Measurements from ENCODE around the gene ALDH1L1. TPM values are rescaled to one million over a fixed set of nuclear protein-coding genes. Genes with fewer than 3 reads are reported as not detected.

Gene ALDH1L1
- total RNA-seq, 1 donor from 2014 or later: 1.0 TPM

DNA sequence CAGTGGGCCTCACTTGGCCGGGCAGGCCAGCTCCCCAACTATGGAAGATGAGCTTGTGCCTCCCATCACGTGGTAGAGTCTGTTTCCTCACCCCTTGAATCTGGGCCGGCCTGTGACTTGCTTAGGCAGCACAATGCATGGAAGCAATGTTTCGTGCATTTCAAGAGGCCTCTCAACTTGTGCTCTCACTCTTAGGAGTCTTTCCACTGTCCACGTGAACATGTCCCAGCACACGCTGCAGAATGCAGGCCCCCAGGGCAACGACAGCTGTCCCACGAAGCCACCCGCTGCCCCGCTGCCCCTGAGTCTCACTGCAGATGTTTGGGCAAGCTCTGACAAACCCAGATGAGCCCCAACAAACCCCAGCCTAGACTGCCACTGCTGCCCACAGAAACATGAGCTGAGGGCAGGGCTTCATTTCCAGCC, 69.2 kb downstream of the ALDH1L1 start:
- Mint-ChIP-seq H3K4me3 (no peak overlapping the region), H3K36me3 (no peaks in the 10 kb centered on the region), H3K4me1 (no peaks in the 10 kb centered on the region), H3K27me3 (ENCODE audit: low read depth) (no peaks in the 10 kb centered on the region), H3K27ac (no peak overlapping the region), H3K9me3 (no peaks in the 10 kb centered on the region)
- DNase-seq (ENCODE audit: low spot score in 2 of 2, unreplicated experiment in 2 of 2): peak in 1 of 2 experiments; percentile 16
- no peak for TF ChIP-seq CTCF (IDR thresholded peaks at IDR 0.05; ENCODE audit: unreplicated experiment)

DNA sequence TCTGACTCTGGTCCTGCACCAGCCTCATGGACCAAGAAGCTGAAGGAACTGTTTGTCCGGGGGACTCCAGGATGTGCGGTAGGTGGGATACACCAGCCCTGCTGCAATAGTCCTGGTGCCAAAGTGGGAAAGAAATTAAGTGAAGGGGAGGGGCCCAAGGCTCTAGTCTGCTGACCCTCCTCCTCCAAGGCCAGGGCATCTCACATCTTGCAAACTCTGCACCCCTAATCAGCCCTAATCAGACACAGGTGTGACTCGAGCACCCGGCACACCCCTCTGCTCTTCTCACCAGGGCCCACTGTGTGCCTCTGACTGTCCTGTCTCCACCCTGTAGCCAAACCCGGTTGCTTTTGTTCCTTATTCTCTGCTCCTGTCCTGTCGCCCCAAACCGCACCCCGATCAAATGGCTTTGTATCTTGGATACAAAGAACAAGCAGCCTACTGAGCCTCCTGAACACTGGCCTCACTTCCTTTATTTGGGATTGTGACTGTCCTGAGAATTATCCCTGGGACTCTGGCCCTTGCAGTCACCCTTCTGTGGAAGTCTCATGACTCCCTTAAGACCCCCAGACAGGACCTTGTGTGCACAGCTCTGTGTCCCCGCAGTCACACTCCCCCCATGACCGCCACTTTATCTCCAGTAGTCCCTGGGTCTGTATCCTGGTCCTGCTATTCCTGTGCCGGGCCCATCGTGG, 69.8 kb downstream of the ALDH1L1 start:
- H3K9me3 Mint-ChIP-seq: no peaks in the 10 kb centered on the region
- H3K36me3 Mint-ChIP-seq: no peaks in the 10 kb centered on the region
- DNase-seq (ENCODE audit: low spot score in 2 of 2, unreplicated experiment in 2 of 2): peak in 1 of 2 experiments; percentile 30

GRCh38 chr3:126109880-126110235, 70.5 kb downstream of the ALDH1L1 start:
- no peaks in the 10 kb centered on the region for H3K4me1 Mint-ChIP-seq
- no peaks in the 10 kb centered on the region for H3K9me3 Mint-ChIP-seq
- no peaks in the 10 kb centered on the region for H3K27me3 Mint-ChIP-seq (ENCODE audit: low read depth)
- H3K36me3 Mint-ChIP-seq: no peaks in the 10 kb centered on the region
- H3K27ac Mint-ChIP-seq: no peak overlapping the region
- peak in 1 of 2 experiments; percentile 9 for DNase-seq (ENCODE audit: low spot score in 2 of 2, unreplicated experiment in 2 of 2)
- TF ChIP-seq CTCF (IDR thresholded peaks at IDR 0.05; ENCODE audit: unreplicated experiment): no peak
- no peak overlapping the region for H3K4me3 Mint-ChIP-seq

More for the DNA sequence above, 69.8 kb downstream of the ALDH1L1 start:
- TF ChIP-seq CTCF (IDR thresholded peaks at IDR 0.05; ENCODE audit: unreplicated experiment): no peak
- H3K27ac Mint-ChIP-seq: no peak overlapping the region
- no peaks in the 10 kb centered on the region for H3K27me3 Mint-ChIP-seq (ENCODE audit: low read depth)
- no peak overlapping the region for H3K4me3 Mint-ChIP-seq
- no peaks in the 10 kb centered on the region for H3K4me1 Mint-ChIP-seq

GRCh38 chr3:126109146-126109879, 71.1 kb downstream of the ALDH1L1 start:
- Mint-ChIP-seq H3K36me3 (no peaks in the 10 kb centered on the region), H3K4me3 (no peak overlapping the region), H3K27me3 (ENCODE audit: low read depth) (no peaks in the 10 kb centered on the region), H3K4me1 (no peaks in the 10 kb centered on the region), H3K9me3 (no peaks in the 10 kb centered on the region), H3K27ac (no peak overlapping the region)
- TF ChIP-seq CTCF (IDR thresholded peaks at IDR 0.05; ENCODE audit: unreplicated experiment): no peak
- peak in 1 of 2 experiments; percentile 31 for DNase-seq (ENCODE audit: low spot score in 2 of 2, unreplicated experiment in 2 of 2)

- Mint-ChIP-seq H3K9me3 (no peaks in the 10 kb centered on the region), H3K4me1 (no peaks in the 10 kb centered on the region), H3K27ac (no peak overlapping the region), H3K27me3 (ENCODE audit: low read depth) (no peaks in the 10 kb centered on the region), H3K36me3 (no peaks in the 10 kb centered on the region), H3K4me3 (no peak overlapping the region)
- peak in 1 of 2 experiments; percentile 9 for DNase-seq (ENCODE audit: low spot score in 2 of 2, unreplicated experiment in 2 of 2)
- no peak for TF ChIP-seq CTCF (IDR thresholded peaks at IDR 0.05; ENCODE audit: unreplicated experiment)
Measured at GRCh38 chr3:126108676-126109050, 71.7 kb downstream of the ALDH1L1 start.
